ENCODE data around the gene LRRN4CL. TPM values are rescaled to one million over a fixed set of nuclear protein-coding genes. Genes with fewer than 3 reads are reported as not detected.

LRRN4CL gene
- total and polyA plus RNA-seq, 9 of the 15 experiments (the other 6 are each of a cell fraction or from before 2014, with no cell fraction given): 0.03 to 0.11 (median 0.05) TPM; not detected in 4

GRCh38 chr11:62707277-62707861 is 18.0 kb upstream of the LRRN4CL start, which contains the start of the genes BSCL2 and GNG3 (continued):
- TF ChIP-seq TFAP4 (CRISPR knock-in tag; IDR thresholded peaks at IDR 0.05; ENCODE audit: borderline replicate concordance) (peak; percentile 78), ZBTB33 (CRISPR knock-in tag; IDR thresholded peaks at IDR 0.05) (peak; percentile 69), CCNT2 (IDR thresholded peaks at IDR 0.05; ENCODE audit: borderline replicate concordance, extremely low read depth, insufficient read length, low read depth, low read length) (no peak), GATAD2B (IDR thresholded peaks at IDR 0.05; ENCODE audit: borderline replicate concordance) (no peak), SMARCE1 (IDR thresholded peaks at IDR 0.05) (0 out of 2 replicates have a peak, but pooled peaks have one; percentile 15), MBD2 (IDR thresholded peaks at IDR 0.05; ENCODE audit: borderline replicate concordance, low read depth) (peak; percentile 75; the same call in 1 of the 2 replicates), ZNF263 (CRISPR knock-in tag; IDR thresholded peaks at IDR 0.05; ENCODE audit: borderline replicate concordance) (0 out of 2 replicates have a peak, but pooled peaks have one; percentile 55), ZBTB40 (IDR thresholded peaks at IDR 0.05) (no peak), ZBTB40 (CRISPR knock-in tag; IDR thresholded peaks at IDR 0.05) (no peak), CCAR2 (IDR thresholded peaks at IDR 0.05; ENCODE audit: low read depth, low read length) (no peak), ZNF277 (CRISPR knock-in tag; IDR thresholded peaks at IDR 0.05; ENCODE audit: borderline replicate concordance) (no peak)

All from K562 (cell line).